Right lobe of liver (tissue), 6 donors: ENCODE measurements around the gene ZNF90. TPM values are rescaled to one million over a fixed set of nuclear protein-coding genes. Genes with fewer than 3 reads are reported as not detected.

ENCODE experiments used
- ATAC-seq, 4 donors: fragments of 200-7000 bp; cut with Tn5 transposase; one replicate each; pipeline ENCODE4 v1.9.1; 2020; ENCODE audit warnings: mild to moderate bottlenecking in 4 of 4, moderate library complexity in 4 of 4
- DNase-seq, 3 donors: peaks; one replicate each; pipeline ENCODE4 v3.0.0-alpha.2; 2020
- H3K27ac ChIP-seq, 3 donors: fragments of 200-600 bp; one replicate each; pipeline ENCODE4 v1.8.0; 2022
- H3K27me3 ChIP-seq, 2 donors: fragments of 200-600 bp; one replicate each; pipeline ENCODE4 v1.8.0; 2022
- H3K36me3 ChIP-seq, 4 donors: fragments of 200-600 bp; sonication (generic) in 1 of 4; one replicate each; pipeline versions ENCODE4 v1.5.1 to v1.8.0; 2017 to 2022; ENCODE audit warnings: control low read depth in 1 of 4
- H3K4me1 ChIP-seq, 4 donors: fragments of 200-600 bp; sonication (generic) in 1 of 4; one replicate each; pipeline versions ENCODE4 v1.5.1 to v1.8.0; 2017 to 2022; ENCODE audit warnings: control low read depth in 1 of 4
- H3K4me3 ChIP-seq, 3 donors: fragments of 200-600 bp; one replicate each; pipeline ENCODE4 v1.8.0; 2022
- H3K9me3 ChIP-seq, 4 donors: fragments of 200-600 bp; sonication (generic) in 1 of 4; one replicate each; pipeline versions ENCODE4 v1.5.1 to v1.8.0; 2017 to 2022; ENCODE audit warnings: control low read depth in 1 of 4
- POLR2A ChIP-seq: fragments of 450-650 bp; IDR thresholded peaks from one replicate; pipeline ENCODE4 v1.6.1; 2017; ENCODE audit warnings: antibody characterized with exemption, mild to moderate bottlenecking
- WGBS: methylation state at CpG from one replicate; pipeline ENCODE4 v1.1.6; 2018; ENCODE audit warnings: low coverage, low lambda C conversion rate; ENCODE audit not compliant: insufficient coverage; ENCODE audit errors: missing lambda C conversion rate; 5-methylcytosine and 5-hydroxymethylcytosine counted together
- intact Hi-C, 2 donors: fragments of 100-400 bp; cut with DNase I; formaldehyde crosslinking; loops; one replicate each; pipeline versions ENCODE4 v1.11.2 to v1.14.1; 2022
- small RNA-seq, 2 experiments: library from RNA; depleted of rRNA; stranded (forward); fragments of <200 nt; gene quantifications; one replicate each; pipeline ENCODE3, GENCODE V24; 2016
- total RNA-seq, 6 experiments: library from RNA; depleted of rRNA in 2 of 6; stranded (reverse); fragments of >200 nt in 2 of 6; fragmentation: NEBNext Ultra II Directional in 3 of 6; extraction: Animal tissue kit (Norgen Biotek cat#: 25700) in 3 of 6; gene quantifications; one replicate each; pipeline versions ENCODE4 v1.1.0 to v1.2.4, GENCODE V29; 2016 to 2023
- TF ChIP-seq, protein P1 (sequence below), 4 donors: fragments of 200-600 bp in 3 of 4; fragments of 450-650 bp in 1 of 4; IDR thresholded peaks; one replicate each; pipeline versions ENCODE4 v1.5.1 to v1.8.0; 2016 to 2022; ENCODE audit warnings: antibody characterized with exemption in 4 of 4, mild to moderate bottlenecking in 2 of 4
- donor health status: DM: no; HTN: yes; CAD: no.
- donor health status: DM: no; HTN: no; CAD: no.
- donor health status: DM: no; HTN: no; CAD: no.
- donor health status: DM: no; HTN: yes; CAD: no.
- donor health status: DM: no; HTN: yes; CAD: no.

The ZNF90 gene
- total RNA-seq, 6 experiments from 2014 or later: 0.18 to 0.54 (median 0.24) TPM

DNA sequence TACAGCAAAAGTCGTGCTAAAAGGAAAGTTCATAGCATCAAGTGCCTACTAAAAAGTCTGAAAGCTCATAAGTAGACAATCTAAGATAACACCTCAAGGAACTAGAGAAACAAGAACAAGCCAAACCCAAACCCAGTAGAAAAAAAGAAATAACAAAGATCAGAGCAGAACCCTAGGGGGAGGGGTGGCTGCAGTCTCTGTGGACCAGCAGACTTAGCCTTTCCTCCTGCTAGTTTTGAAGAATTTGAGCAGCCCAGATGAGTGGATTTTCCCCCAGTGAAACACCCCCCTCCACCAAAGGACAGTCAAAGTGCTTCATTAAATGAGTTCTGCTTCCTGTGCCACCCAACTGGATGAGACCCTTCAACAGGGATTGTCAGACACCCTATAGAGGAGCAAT is 86.7 kb downstream of the ZNF90 start:
- Histone ChIP-seq H3K4me1 (no peaks in the 10 kb centered on the region), H3K27me3 (no peaks in the 10 kb centered on the region), H3K27ac (no peak overlapping the region), H3K9me3 (peaks cover 0 to 6% (median 0%) of the 10 kb centered on the region in 4 donors), H3K4me3 (no peak overlapping the region), H3K36me3 (no peaks in the 10 kb centered on the region)
- DNase-seq: no peak
- no peak for ATAC-seq
- 68% methylated on average over 1 of the region's 1 CpG for WGBS
- intact Hi-C loops: no loop called here
- TF ChIP-seq, protein P1, sequence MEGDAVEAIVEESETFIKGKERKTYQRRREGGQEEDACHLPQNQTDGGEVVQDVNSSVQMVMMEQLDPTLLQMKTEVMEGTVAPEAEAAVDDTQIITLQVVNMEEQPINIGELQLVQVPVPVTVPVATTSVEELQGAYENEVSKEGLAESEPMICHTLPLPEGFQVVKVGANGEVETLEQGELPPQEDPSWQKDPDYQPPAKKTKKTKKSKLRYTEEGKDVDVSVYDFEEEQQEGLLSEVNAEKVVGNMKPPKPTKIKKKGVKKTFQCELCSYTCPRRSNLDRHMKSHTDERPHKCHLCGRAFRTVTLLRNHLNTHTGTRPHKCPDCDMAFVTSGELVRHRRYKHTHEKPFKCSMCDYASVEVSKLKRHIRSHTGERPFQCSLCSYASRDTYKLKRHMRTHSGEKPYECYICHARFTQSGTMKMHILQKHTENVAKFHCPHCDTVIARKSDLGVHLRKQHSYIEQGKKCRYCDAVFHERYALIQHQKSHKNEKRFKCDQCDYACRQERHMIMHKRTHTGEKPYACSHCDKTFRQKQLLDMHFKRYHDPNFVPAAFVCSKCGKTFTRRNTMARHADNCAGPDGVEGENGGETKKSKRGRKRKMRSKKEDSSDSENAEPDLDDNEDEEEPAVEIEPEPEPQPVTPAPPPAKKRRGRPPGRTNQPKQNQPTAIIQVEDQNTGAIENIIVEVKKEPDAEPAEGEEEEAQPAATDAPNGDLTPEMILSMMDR (IDR thresholded peaks at IDR 0.05): no peak
- TF ChIP-seq POLR2A: no peak

DNA sequence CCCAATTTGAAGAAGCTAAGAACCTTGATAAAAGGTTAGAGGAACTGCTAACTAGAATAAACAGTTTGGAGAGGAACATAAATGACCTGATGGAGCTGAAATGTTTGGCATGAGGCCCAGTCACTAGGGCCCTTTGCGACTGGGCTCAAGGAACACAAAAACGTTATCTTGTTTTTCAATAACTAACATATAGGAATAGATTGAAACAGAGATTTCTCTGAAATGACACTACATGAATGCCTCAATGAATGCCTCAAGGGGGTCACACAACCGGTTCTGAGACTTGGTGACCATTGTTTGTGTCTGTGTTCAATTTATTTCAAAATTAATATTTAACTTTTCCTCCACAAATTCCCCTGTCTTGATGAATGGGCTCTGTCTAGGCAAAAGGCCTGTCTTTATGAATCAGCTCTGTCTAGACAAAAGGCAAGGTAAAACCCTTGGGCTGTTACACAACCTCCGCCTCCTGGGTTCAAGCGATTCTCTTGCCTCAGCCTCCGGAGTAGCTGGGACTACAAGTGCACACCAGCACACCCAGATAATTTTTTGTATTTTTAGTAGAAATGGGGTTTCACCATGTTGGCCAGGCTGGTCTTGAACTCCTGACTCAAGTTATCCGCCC is 88.3 kb downstream of the ZNF90 start:
- TF ChIP-seq, protein P1 (IDR thresholded peaks at IDR 0.05): no peak
- no peak for TF ChIP-seq POLR2A
- DNase-seq (no peak), ATAC-seq (no peak)
- Histone ChIP-seq H3K27ac (no peak overlapping the region), H3K4me3 (no peak overlapping the region), H3K27me3 (no peaks in the 10 kb centered on the region), H3K36me3 (no peaks in the 10 kb centered on the region), H3K4me1 (no peaks in the 10 kb centered on the region), H3K9me3 (peaks cover 0 to 6% (median 0%) of the 10 kb centered on the region in 4 donors)
- 65% methylated on average over 7 of the region's 7 CpGs for WGBS
- intact Hi-C loops: no loop called here

DNA sequence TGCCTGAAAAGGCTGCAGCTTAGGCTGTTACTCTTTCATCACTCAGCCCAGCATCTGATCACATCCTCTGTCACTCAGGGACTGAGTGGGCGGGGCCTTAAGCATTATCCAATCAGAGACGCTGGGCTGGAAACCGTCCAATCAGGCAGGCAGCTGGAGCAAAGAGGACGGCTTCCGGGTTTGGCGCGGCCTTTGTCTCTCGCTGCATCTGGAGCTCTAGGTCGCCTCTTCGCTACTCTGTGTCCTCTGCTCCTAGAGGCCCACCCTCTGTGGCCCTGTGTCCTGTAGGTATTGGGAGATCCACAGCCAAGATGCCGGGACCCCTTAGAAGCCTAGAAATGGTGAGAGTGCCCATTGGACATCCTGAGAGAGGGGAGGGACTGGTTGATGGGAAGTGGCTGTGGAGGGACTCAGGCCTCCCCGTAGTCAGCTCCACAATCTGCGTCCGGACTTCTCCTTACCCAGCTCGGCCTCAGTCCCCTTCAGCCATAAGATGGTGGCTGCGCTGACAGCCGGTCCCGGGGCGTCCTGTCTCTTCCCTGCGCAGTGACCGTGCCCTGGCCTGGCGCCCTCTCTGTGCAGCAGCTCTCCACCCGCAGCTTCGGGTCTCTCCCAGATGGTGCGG is 89.3 kb downstream of the ZNF90 start, which contains the start of gene ZNF486:
Gene ZNF486 (plus strand): TSS at position 195 of the 625 bp plus-strand sequence. CDS start 117 bp downstream, at position 312.
- peaks cover 0 to 5% (median 0%) of the 10 kb centered on the region in 4 donors for H3K9me3 ChIP-seq
- H3K4me3 ChIP-seq: peak within 1 kb of the TSS; percentile 33 to 51 (median 49)
- 0% methylated on average over 14 of the region's 25 CpGs for WGBS
- intact Hi-C loops: no loop called here
- DNase-seq (peak; percentile 82 to 87 (median 85)), ATAC-seq (peak; percentile 85 to 95 (median 94))
- no peaks in the 10 kb centered on the region for H3K36me3 ChIP-seq
- no peaks in the 10 kb centered on the region for H3K27me3 ChIP-seq
- peak within 1 kb of the TSS; percentile 2 to 57 (median 40) for H3K27ac ChIP-seq
- TF ChIP-seq POLR2A: no peak
- TF ChIP-seq, protein P1 (IDR thresholded peaks at IDR 0.05): no peak
- H3K4me1 ChIP-seq: no peaks in the 10 kb centered on the region

DNA sequence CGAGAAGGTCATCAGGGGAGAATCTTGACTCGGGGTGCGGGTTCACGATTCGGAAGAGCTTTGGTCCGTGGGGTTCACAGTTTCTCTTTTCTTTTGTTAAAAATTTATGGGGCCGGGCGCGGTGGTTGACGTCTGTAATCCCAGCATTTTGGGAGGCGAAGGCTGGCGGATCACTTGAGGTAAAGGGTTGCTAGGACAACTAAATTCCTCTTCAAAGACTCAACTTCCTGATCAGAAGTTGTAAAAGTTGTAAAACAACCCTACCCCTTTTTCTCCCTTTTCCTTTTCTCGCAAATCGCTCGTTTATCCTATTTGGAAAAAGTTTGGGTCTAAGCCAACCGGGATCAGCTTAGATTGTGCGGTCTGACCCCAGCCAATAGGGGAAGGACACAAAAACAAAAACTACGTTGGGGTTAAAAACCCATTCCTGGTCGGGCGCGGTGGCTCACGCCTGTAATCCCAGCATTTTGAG is 89.9 kb downstream of the ZNF90 start:
- DNase-seq (no peak), ATAC-seq (no peak)
- 20% methylated on average over 18 of the region's 22 CpGs for WGBS

More for the DNA sequence above, 89.9 kb downstream of the ZNF90 start:
- intact Hi-C loops: no loop called here
- Histone ChIP-seq H3K27me3 (no peaks in the 10 kb centered on the region), H3K27ac (peak overlapping the region; percentile 2 to 57 (median 40)), H3K4me1 (no peaks in the 10 kb centered on the region), H3K36me3 (no peaks in the 10 kb centered on the region), H3K9me3 (no peaks in the 10 kb centered on the region), H3K4me3 (peak overlapping the region; percentile 33 to 51 (median 49))
- TF ChIP-seq POLR2A: no peak
- TF ChIP-seq, protein P1 (IDR thresholded peaks at IDR 0.05): no peak

Small RNA genes within 50 kb of the gene (small RNA-seq; reads per million reads assigned to genes)
- 0 reads per million in 2 experiments for gene AC006539.3

Other genes with a start within 250 kb of the ZNF90 start
- gene ZNF253, start 212.1 kb upstream of the ZNF90 start, total RNA-seq: 1 to 10 TPM; 3.6 to 6.7 (median 4.4) TPM
- gene ZNF93, start 177.1 kb upstream of the ZNF90 start, total RNA-seq: 1 to 10 TPM in 2 of 6 experiments, under 1 TPM in 4; 0.35 to 1.6 (median 0.81) TPM
- 1 to 10 TPM in 5 of 6 experiments, under 1 TPM in 1; 1.00 to 3.3 (median 2.5) TPM for gene ZNF682, start 38.5 kb upstream of the ZNF90 start, total RNA-seq
- under 1 TPM; 0.18 to 0.51 (median 0.33) TPM for gene ZNF486, start 89.2 kb downstream of the ZNF90 start, total RNA-seq